GM18868 (cell line): ENCODE results near the gene RABL6.

Source experiments
- ATAC-seq: cut with Tn5 transposase; IDR thresholded peaks from one replicate; pipeline ENCODE4 v1.9.1; 2021; ENCODE audit warnings: mild to moderate bottlenecking, moderate library complexity; ENCODE audit not compliant: unreplicated experiment

The RABL6 gene

GRCh38 chr9:136815422-136815782 lies 7.7 kb downstream of the RABL6 start:
- no peak for ATAC-seq

- no peak for ATAC-seq
Observed at GRCh38 chr9:136820971-136821825, 13.4 kb downstream of the RABL6 start.

- ATAC-seq = no peak
Observed at GRCh38 chr9:136821826-136822544, 14.2 kb downstream of the RABL6 start.

DNA sequence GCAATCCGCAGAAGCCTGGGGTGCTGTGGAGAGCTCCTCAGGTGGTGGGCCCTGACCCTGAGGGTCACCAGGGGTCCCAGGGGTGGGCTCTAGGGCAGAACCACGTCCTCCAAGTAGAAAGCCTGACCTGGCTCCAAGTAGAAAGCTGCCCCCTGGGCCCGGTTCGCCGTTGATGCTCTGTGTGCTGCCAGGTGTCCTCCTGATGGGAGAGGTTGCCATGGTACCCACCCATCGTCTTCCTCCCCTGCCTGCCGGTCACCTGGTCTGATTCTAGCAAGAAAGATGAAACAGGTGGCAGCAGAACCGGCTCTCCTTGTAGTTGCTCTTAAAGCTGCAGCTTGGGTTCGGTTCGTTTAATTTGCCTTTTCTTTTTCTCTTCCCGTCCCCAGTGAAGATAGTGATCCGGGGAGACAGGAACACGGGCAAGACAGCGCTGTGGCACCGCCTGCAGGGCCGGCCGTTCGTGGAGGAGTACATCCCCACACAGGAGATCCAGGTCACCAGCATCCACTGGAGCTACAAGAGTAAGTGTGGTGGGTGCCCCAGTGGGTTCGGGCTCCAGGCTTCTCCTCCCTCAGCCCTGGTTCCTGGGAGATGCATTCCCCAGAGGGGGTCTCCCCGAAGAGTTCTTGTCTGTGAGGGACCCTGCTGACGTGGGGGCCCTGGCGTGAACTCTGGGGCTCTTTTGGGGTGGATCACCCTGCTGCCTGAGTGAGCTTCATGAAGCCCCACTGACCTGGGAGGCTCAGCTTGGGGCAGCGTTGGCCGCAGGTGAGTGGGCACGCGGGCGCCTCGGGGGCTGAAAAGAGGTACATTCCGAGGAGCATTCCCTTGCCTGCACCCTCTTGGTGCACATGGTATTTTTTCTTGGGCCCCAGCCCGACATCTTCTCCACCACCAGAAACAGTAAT lies 15.6 kb downstream of the RABL6 start:
- no peak for ATAC-seq

DNA sequence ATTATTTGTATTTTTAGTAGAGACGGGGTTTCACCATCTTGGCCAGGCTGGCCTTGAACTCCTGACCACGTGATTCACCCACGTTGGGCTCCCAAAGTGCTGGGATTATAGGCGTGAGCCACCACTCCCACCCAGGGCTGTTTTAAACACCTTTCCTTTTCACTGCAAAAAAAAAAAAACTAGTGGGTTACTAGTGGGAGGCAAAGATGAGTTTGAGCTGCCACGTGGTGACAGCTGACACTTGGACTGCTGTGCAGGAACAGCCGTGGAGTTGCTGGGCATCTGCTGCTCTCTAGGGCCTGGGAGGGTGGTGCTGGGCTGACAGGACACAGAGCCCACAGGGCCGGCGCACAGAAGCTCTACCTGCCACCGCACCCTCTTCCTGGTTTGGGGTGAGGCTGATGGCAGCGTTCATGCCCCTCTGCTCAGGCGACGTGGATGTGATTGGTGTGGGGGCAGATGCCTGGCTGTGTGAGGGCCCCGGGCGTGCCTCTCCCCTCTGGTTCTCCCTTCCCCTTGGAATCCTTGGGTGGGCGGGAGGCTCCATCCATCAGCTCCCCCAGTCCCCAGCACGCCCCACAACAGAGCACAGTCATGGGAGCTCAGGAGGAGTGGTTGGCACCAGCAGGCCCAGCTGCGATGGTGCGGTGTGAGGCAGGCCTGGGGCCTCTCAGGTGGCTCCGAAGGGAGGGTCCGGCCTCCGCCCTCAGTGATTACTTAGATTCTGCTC lies 16.9 kb downstream of the RABL6 start:
- no peak for ATAC-seq

DNA sequence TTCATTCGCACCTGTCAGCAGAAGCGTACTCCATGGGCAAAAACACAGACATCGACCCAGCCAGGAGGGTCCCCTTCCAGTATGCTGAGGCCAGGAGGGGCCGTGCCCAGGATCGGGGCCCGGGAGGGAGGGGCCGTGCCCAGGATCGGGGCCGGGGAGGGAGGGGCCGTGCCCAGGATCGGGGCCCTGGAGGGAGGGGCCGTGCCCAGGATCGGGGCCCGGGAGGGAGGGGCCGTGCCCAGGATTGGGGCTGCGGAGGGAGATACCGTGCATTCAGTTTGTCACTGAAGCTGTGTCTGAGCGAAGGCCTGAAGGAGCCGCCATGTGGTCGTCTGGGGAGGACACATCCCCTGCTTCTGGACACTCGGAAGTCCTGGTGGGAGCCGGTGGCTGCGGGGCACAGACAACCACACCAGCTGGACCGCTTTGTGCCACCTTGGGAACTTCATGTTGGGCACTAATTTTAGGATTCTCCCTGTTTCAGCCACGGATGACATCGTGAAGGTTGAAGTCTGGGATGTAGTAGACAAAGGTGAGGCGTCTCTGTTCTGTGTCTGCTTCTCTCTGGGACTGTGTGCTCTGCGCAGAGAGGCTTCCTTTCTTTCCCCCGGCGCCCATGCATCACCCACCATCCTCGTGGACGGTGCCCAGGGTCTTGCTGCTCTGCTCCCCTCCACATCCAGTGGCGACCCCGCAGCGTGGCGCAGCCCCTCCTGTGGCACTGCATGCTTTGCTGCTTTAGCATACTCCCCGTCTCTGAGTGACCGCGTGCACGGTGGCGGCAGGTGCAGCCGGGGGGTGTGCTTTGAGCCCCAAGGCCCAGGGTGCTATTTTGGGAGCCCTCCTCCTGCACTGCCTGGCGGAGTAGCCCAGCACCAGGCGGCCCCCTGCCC lies 17.8 kb downstream of the RABL6 start:
- no peak for ATAC-seq

DNA sequence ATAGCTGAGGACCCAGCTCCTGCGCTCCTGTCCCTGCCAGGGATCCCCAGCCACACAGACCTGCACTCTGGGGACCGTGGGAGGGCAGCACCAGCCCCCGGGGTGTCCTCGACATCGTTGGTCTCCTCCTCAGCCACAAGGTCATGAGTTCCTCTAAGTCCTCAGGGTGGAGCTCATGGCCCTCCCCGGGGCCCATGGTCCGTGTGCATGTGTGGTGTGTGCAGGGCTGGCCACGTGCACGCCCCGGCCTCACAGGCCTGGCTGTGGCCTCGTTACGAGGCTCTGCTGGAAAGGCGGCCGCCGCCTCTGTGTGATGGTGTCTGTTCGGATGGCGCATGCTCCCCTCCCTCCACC lies 18.4 kb downstream of the RABL6 start:
- no peak for ATAC-seq

- ATAC-seq = no peak
Observed at GRCh38 chr9:136826703-136827582, 19.2 kb downstream of the RABL6 start.

- no peak for ATAC-seq
Observed at GRCh38 chr9:136827794-136828473, 20.2 kb downstream of the RABL6 start.

DNA sequence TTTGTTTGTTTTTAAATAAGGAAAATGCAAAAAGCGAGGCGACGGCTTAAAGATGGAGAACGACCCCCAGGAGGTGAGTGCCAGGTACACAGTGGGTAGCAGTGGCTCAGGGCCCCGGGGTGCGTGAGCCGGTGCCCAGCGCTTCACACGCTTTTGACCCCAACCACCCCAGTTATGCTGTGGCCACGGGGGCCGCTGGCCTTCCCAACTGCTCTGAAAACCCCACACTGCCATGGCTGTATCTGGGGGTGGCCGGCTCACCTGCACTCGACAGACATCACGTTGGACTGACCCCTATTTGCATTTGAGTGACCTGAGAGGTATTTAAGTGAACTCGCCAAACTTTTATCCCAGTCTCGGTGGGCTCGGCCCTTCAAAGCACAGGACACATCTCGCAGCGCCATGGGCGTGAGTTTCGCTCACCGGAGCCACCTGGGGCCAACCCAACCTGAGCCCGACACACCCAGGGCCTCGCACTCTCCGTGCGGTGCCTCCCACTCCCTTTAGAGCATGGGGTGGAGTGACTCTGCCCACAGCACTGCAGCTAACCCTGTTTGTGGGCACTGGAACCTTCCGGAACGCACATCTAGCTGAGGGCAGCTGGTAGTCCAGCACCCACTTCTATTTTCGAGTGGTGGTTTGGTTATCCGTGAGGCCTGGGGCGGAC lies 20.9 kb downstream of the RABL6 start:
- no peak for ATAC-seq

DNA sequence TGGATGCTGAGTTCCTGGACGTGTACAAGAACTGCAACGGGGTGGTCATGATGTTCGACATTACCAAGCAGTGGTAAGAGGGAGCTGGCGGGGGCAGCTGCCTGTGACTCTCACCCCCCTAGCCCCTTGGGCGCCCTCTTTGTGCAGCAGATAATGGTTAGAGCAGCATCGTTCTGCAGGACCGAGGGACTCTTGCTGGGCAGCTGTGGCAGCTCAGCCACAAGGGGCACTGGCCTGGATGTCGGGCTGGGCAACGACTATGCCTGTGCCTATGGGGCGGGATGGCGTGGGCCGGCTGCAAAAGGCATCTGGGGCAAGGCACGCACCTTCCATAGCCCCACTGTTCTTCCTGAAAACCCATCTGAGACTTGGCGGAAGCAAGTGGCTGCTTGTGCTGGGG lies 21.7 kb downstream of the RABL6 start:
- no peak for ATAC-seq

GRCh38 chr9:136829981-136830885 lies 22.5 kb downstream of the RABL6 start:
- no peak for ATAC-seq

DNA sequence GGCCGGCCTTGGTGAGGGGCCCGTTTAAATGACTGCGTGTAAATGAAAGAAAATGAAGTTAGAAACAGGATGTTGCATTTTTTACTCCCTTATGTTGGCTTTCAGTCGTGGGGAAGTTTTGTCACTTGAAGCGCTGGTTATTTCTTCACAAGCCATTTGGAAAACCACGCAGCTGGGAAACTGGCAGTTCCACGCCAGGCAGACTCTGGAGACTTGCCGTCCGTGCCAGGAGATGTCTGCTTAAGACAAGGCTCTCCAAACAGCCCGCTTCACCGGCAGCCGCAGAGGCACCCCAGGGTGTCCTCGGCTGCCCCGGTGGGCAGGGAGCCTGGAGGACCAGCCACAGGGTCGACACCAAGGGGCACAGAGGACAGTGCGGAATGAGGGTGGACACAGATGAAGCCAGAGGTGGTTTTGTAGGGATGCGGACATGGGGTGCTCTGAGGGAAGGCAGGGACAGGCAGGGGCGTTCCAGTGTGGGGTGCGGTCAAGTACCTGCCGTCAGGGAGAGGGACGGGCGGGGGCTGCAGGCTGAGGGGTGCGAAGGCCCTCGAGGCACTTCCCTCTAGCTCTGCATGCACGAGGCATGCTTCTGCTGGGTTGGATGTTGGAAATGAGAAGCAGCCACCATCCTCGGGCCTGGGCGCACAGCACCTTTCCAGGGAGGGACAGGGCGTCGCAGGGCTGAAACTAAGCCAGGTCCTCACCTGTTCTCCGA lies 23.4 kb downstream of the RABL6 start:
- no peak for ATAC-seq

GRCh38 chr9:136831720-136832104 lies 24.0 kb downstream of the RABL6 start:
- ATAC-seq = no peak

- ATAC-seq = no peak
Observed at GRCh38 chr9:136832581-136832980, 24.8 kb downstream of the RABL6 start.
